ENCODE results near the gene POLR3B.

The POLR3B gene

GRCh38 chr12:106541201-106541600, 183.7 kb downstream of the POLR3B start:
- no peak for DNase-seq (ENCODE audit: low read depth in 4 of 4, low spot score in 1 of 4)

- no peak for DNase-seq (ENCODE audit: low read depth in 4 of 4, low spot score in 1 of 4)
Observed at GRCh38 chr12:106551410-106551809, 193.9 kb downstream of the POLR3B start.

- no peak for DNase-seq (ENCODE audit: low read depth in 4 of 4, low spot score in 1 of 4)
Observed at GRCh38 chr12:106552228-106552627, 194.7 kb downstream of the POLR3B start.

Data from stimulated activated CD4-positive, alpha-beta T cell treated with anti-CD3 and anti-CD28 coated beads, Interleukin-1b, Interleukin-23, amount 100 ng/mL, for 24 hours (primary cell).